Stimulated activated CD4-positive, alpha-beta T cell treated with anti-CD3 and anti-CD28 coated beads, Interleukin-4, amount 100 ng/mL, for 1 hour (primary cell): ENCODE results near the gene KRTAP10-1.
"Not testable (repeated sequence)": the region's sequence is repeated elsewhere in the genome, so short reads cannot be mapped to it uniquely, and the experiment has no call there.

Source experiments
- DNase-seq: peaks from one replicate; pipeline ENCODE4 v3.0.0-alpha.2; 2020

KRTAP10-1 gene

DNA sequence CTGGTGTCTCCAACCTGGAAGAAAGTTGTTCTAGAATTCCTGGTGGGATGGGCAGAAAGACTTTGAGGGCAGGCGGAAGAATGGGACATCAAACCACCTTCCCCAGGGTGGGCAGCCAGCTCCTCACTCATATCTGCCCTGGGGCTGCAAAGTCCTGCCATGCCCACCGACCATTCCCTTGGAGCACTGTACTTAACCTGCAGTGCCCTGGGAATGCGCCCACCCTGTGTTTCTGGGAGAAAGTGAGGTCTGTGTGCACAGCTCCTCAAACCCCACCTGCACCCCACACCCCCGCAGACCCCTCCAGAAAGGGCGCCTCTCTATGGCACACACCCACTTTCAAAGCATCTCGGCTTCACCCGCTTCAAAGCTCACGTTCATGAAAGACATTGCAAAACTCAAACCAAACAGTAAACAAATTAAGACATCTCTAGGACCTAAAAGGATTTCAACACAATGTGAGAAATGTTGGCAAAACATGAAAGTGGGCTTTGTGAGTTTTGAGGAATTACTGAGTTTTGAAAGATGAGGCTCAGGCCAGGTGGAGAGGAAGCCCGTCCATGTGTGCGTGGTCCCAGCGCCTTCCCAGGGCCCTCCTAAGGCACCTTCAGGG lies 25.1 kb downstream of the KRTAP10-1 start:
- DNase-seq, result no peak

DNA sequence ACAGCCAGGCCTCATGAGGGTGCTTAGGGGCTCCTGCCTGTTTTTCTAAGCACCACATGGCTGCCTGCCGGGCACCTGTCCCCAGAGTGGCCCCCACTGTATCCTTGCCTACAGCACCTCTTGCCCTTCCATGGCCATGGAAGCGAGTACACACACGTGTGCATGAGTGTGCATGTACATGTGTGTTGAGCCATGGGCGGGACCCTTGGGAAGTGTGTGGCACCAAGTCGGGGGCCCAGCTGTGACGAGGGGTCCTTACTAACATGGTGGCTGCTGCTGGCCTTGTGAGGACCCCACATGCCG lies 25.8 kb downstream of the KRTAP10-1 start:
- DNase-seq, result no peak

DNA sequence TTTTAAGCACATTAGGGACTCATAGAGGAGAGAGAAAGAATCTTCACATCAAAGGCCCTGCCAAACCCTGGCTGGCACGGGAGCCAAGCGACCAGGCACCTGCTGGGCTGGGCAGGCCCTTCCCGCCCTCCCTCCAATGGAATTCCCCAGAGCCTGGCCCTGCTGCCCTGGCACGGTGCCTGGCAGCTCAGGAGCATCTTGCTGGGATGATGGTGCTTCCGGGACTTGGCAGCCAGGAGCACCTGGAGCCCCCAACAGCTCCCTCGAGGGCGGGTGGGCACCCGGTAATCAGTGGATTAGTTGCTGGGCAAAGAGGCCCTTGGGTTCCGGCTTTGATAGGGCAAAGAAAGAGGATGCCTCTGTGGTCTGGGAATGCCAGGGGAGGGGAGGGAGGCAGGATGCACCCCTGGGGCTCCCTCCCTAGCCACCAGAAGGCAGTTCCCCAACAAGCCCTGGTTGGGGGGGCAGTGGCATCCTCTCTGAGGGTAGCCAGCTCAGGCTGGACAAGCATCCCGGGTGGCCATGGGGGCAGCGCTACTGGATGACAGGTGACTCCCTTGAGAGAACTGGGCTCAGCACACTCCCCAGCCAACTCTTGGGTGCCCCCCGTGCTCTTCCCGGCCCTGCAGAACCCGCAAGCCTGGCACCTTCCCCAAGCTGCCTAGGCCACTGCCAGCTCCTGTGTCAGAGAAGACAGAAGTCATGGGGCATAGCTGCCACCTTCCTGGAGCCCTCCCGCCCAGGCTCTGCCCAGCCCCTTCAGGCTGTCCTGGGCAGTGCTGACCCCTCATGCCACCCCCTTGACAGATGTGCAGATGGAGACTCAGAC lies 26.4 kb downstream of the KRTAP10-1 start:
- DNase-seq, result no peak

DNA sequence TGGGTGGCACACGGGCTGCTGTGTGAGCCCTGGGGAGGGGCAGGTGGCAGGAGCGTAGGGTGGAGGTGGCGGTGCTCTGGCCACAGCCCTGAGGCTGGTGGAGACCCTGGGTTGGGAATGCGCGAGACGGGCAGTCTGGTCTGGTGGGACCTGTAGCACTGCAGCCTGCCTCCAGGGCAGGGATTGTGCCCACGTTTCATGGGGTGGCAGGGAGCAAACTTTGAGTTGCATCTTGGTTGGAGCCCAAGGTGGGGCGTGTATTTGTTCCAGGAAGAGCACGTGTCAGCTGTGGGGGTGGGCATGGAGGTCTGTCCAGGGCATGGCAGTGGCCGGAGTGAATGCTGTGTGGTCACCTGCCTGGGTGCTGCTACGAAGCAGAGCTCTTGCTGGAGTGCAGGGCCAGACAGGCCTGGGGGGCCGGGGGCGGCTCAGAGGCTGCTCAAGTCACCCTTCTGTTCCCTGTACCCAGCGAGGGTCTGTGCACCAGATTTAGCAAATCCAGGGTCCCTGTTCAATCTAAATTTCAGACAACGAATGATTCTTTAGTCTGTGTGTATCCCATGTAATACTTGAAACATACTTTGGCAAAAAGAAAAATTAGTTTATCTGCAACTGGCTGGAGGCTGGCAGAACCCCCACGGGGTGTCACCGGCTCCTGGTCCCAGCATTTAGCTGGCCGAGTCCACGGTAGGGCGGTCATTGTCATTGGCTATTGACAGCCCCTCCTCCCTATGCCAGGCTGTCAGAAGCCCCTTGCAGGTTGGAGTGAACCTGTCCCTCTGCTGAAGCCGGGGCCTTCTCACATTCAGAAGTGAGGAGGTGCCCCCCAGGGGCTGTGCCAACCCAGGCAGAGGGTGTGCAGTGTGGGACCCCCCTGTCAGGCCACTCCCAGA lies 27.3 kb downstream of the KRTAP10-1 start:
- DNase-seq, result no peak

DNA sequence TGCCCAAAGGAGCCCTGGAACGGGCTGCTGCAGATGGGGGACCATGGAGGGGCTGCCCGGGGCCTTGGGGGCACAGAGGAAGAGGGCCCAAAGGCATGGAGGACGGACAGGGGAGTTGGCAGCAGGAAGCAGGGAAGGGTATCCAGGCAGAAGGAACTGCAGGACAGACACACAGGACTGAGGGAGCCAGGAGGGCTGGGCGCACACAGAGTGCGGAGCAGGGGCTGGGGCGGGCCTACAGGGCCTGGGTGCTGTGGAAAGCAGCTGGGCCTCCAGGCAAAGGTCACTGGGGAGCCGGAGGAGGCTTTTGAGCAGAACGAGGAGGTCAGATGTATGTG lies 28.1 kb downstream of the KRTAP10-1 start:
- DNase-seq, result no peak

DNA sequence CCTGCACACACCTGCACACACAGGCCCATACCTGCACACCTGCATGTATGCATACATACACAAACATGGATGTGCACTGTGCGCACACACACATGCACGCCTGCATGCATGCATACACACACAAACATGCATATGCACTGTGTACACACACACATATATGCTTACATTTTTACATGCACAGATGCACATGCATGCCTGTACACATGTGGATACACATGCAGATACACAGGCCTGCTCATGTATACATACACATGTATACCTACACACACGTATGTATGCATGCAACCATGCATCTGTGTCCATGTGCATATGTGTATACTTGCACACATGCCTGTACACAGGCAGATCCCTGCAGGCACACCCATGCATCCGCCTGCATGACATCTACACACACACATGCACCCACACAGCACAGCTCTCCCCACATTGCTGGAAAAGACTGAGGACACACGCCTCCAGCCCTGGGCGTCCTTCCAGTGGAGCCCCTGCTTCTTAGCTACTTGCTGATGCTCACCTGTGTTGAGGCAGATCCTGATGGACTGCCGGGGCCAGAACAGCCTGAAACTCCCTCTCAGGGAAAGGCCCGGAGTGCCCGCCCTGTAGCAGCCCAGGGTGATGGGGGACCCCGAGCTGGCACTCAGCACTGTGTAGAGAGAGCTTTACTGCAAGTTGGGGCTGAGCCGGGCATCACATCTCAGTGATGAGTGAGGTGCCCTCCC lies 28.6 kb downstream of the KRTAP10-1 start:
- no peak for DNase-seq

DNA sequence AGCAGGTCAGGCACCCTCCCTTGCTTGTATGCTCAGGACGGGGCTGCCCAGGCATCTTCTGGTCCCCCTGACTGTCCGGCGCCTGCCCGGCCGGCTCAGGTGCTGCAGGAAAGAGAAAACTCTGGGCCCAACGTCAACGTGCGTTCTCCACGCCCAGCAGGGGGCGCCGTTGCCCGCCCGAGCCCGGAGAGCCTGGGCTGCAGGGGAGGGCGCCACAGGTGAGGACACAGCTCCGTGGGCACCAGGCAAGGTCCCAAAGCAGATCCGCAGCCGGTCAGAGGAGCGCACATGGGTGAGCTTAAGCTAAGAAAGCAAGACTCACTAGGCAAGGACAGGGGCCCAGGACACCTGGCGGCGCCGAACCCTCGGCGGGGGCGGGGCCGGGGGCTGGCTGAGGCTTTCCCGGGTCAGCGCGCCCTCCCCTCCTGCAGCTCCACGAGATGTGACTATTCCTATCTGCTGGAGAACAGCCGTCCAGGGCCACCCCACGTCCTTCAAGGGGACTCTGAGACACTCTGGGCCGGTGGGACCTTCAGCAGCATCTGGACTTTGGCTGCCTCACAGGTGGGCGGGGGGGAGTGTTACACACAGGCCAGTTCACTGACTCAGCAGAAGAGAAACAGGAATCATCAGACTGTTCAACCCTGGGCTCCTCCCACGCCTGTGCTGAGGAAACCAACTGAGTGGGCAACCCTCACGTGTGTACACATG lies 29.3 kb downstream of the KRTAP10-1 start:
- peak; percentile 82 for DNase-seq

DNA sequence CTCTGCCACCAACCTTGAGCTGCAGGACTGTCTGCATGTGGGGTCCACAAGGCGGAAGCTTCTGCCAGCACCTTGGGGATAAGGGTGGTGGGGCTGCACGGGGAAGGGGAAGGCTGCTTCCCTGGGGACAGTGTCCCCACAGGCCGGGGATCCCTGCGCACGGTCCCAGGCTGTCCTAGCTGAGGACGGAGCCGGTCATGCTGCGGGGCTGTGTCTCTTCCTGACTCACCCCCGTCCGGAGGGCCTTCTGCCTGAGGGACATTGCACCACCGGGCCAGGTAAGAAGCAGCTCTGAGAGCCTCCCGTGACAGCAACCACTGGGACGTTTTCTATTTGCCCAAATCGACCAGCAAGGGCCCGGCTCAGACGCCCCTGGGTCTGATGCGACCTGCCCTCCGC lies 29.9 kb downstream of the KRTAP10-1 start:
- no peak for DNase-seq

DNA sequence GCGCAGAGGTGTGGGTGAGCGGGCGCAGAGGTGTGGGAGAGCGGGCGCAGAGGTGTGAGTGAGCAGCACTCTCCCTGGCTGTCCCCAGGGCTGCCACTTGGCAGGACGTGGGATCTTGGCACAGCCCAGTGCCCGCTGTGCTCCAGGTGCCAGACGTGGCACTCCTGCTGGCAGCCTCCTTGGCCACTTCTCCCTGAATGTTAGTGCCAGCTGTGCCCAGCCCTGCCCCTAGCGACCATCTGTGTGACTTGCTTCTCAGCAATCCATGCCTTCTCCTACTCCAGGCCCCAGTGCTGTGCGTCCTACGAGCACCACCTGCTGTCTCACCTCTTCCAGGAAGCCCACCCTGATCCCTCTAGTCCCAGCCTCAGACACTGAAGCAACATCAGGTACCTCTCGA lies 30.5 kb downstream of the KRTAP10-1 start:
- DNase-seq, result no peak

DNA sequence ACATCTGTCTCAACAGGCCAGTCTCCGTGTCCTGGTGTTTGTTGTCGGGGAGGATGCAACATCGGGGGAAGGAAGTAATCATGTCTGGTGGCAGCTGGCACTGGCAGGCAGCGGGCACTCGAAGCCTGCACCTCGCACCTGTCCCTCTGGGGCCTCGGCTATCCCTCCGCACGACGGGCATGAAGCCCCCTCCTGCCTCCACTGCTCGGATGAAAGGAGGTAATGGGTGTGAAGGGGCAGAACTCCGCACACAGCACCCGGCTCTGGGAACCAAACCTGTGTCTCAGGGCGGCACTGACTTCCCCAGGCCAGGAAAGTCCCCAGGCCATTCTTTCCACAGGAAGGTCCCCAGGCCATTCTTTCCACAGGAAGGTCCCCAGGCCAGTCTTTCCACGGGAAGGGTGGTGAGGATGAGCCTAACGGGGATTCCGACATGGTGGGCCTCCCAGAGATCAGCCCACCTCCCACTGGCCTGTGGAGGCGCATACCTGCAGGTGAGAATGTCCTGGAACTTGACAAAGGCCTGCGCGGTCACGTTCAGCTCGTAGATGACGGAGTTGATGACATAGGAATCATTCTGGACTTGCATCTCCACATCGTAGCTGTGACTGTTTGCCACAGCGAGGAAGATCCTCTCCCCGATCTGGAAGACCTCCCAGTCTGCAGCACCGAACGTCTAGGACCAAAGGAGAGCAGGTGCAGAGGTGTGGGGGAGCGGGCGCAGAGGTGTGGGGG lies 31.1 kb downstream of the KRTAP10-1 start:
- no peak for DNase-seq

DNA sequence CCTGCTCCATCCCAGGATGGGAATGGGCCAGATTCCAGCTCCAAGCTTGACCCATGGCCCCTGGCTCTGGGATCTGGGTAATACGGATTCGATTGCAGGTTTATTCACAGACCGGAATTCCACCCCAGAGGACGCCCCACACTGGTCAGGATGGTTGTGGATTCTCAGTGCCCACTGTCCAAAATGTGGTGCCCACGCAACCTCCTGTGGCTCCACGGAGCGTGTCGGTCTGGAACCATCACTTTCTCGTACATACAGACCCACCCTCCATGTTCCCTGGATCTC lies 31.6 kb downstream of the KRTAP10-1 start:
- no peak for DNase-seq

DNA sequence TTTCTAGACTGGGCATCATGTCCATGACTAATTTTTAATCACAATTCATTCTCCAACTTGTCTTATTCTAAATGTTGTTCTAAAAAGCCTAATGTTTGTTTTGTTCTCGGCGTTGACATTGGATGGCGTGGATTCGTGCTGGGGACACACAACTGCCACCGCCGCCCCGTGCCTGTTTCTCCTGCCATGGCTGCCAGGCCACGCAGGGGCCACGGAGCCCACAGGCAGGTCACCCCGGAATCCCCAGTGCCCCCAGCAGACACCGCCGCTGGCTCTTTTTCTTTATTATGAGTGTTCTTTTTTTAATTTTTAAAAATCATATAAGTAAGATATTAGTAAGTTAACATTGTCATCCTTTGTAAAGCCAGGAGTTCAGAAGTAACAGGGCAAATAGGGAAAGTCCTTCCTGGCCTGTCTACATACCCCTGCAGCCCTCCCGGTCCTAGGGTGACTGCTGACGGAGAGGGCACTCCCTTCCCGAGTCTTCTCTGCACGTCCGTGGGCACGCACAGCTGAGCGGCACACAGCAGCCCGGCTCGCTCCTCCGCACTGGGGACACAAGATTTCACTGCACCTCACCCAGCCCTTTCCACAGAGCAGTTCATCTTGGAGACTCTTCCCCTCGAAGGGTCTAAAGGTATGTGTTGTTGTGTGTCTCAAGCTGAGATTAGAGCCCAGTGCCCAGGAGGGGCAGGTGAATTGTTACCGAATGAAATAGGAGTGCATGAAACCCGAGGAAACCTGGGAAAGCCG lies 32.1 kb downstream of the KRTAP10-1 start:
- no peak for DNase-seq

DNA sequence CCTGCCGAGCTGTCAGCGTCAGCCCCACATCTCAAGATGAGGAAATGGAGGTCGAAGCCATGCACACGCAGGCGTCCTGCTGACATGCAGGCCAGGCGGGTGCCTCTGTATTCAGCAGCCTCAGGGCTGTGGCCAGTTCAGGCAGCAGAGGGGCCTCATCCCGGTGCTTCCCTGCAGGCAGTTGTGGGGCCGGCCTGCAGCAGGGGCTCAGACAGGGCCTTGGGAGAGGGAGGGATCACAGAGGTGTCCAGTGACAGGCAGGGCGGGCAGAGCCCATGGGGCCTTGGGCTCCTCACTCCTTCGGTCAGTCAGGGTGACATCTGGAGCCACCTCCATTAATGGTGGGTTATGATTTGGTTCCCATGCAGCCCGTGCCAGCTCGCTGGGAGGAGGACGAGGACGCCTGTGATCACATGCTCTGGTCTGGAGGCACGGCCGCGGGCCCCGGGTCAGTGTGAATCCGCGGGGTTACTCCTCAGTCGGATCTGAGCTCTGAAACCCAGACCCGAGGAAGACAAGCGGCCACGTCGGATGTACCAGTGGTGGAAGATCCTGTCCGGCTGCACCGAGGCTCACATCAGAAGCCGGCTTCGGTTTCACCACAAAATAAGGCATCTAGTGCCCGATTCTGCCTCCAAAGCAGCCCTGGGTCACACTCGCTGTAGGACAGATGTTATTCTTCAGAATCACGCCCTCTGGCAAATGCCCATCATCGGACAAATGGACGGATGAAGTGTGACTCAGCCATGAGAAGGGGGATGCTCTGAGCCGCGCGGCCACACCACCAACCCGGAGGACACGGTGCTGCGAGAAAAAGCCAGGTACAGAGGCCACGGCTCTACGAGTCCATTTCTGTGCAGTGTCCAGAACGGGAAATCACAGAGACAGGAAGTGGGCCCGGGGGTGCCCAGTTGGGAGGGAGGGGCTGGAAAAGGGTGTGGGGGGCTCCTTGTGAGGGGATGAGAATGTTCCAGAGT lies 33.4 kb downstream of the KRTAP10-1 start:
- no peak for DNase-seq

DNA sequence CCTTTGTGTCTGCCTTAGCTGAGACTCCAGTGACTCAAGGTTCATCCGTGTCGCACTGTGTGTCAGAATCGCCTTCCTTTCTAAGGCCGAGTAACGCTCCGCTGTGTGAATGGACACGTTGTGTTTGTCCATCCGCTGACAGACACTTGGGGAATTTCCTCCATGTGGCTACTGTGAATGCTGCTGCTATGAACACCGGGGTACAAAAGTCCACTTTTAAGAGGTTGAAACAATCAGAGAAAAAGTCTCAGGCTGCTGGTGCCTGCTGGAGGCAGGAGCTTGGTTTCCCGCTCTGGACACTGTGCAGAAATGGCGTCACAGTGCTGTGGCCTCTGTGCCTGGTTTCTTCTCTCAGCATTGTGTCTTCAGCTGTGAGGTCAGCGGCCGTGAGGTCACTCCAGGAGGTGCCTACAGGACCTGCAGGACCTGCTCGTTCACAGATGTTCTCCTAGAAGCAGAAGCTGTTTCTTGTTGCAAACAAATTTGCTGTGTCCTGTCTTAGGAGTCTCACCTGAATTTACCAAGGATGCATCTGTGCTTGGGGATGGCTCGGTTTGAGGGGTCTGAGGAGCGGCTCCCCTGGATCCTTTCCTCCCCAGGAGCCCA lies 34.2 kb downstream of the KRTAP10-1 start:
- DNase-seq, result no peak

DNA sequence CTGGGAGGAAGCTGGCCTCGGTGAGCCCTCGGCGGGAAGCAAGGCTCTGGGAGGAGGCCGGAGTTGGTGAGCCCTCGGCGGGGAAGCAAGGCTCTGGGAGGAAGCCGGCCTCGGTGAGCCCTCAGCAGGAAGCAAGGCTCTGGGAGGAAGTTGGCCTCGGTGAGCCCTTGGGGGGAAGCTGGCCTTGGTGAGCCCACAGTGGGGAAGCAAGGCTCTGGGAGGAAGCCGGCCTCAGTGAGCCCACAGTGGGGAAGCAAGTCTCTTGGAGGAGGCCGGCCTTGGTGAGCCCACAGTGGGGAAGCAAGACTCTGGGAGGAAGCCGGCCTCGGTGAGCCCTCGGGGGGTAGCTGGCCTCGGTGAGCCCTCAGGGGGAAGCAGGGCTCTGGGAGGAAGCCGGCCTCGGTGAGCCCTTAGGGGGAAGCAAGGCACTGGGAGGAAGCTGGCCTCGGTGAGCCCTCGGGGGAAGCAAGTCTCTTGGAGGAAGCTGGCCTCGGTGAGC lies 36.0 kb downstream of the KRTAP10-1 start:
- DNase-seq, result no peak

DNA sequence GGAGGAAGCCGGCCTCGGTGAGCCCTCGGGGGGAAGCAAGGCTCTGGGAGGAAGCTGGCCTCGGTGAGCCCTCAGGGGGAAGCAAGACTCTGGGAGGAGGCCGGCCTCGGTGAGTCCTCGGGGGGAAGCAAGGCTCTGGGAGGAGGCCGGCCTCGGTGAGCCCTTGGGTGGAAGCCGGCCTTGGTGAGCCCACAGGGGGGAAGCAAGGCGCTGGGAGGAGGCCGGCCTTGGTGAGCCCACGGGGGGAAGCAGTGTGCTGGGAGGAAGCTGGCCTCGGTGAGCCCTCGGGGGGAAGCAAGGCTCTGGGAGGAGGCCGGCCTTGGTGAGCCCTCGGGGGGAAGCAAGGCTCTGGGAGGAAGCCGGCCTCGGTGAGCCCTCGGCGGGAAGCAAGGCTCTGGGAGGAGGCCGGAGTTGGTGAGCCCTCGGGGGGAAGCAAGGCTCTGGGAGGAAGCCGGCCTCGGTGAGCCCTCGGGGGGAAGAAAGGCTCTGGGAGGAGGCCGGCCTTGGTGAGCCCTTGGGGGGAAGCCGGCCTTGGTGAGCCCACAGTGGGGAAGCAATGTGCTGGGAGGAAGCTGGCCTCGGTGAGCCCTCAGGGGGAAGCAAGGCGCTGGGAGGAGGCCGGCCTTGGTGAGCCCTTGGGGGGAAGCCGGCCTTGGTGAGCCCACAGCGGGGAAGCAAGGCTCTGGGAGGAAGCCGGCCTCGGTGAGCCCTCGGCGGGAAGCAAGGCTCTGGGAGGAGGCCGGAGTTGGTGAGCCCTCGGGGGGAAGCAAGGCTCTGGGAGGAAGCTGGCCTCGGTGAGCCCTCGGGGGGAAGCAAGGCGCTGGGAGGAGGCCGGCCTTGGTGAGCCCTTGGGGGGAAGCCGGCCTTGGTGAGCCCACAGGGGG lies 36.7 kb downstream of the KRTAP10-1 start:
- DNase-seq, result not testable (repeated sequence)

DNA sequence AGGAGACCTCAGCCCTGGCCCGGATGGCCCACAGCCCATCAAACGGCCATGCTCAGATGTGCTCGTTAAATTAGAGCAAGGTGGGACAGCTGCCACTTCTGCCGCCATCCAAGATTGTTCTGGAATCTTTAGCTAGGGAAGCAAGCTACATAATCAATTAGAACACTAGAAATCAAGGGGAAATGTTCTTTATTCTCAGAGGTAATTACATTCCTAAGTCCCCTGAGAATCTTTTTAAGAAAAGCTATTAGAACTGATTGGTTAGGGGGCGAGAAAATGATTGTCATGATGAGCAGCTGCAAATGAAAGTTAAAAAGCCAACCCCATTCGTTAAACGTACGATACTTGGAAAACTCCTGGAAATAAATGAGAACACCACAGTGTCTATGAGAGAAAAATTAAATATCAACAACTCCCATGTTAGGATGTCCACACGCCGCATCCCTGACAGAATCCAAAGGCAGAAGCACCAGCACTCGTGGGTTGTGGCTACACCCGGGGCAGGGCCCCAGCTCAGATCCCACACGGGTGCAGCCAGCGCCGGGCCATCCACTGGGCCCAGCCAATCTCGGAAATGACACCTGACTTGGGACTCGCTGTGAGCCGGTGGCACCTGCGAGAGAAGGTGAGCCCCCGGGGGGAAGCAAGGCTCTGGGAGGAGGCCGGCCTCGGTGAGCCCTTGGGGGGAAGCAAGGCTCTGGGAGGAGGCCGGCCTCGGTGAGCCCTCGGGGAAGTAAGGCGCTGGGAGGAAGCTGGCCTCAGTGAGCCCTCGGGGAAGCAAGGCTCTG lies 37.6 kb downstream of the KRTAP10-1 start:
- no peak for DNase-seq

DNA sequence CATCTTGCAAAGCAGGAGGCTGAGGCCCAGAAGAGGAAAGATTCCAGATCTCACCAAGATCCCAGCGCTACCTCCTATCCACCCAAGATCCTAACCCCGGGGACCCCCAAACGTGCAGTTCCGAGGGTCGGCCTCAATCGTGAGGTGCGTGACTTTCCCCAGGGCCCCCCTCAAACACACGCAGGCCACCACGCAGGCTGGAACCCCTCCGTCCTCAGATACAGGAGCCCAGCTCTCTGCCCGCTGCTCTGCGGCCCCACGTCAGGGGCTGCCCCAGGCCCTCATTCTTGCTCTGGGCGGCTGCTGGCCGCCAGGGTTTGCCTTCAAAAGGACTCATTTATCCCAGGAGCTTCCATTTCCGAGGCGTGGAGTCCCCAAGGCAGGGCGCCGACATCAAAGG lies 39.9 kb downstream of the KRTAP10-1 start:
- DNase-seq, result no peak
